ENCODE data around the gene MMP27.

The MMP27 gene

GRCh38 chr11:102678022-102678421 lies 27.5 kb downstream of the MMP27 start:
- no peak overlapping the region for H3K4me3 ChIP-seq (ENCODE audit: low read depth, low read length)
- no peak for TF ChIP-seq CTCF (IDR thresholded peaks at IDR 0.05; ENCODE audit: insufficient read depth, low read depth, low read length, missing control alignments)
- DNase-seq (ENCODE audit: low read depth), result no peak

- H3K4me3 ChIP-seq (ENCODE audit: low read depth, low read length), result no peak overlapping the region
- TF ChIP-seq CTCF (IDR thresholded peaks at IDR 0.05; ENCODE audit: insufficient read depth, low read depth, low read length, missing control alignments), result no peak
- DNase-seq (ENCODE audit: low read depth), result no peak
These were observed 29.5 kb downstream of the MMP27 start for GRCh38 chr11:102676084-102676483.

GRCh38 chr11:102669664-102670063 lies 35.9 kb downstream of the MMP27 start:
- no peak for TF ChIP-seq CTCF (IDR thresholded peaks at IDR 0.05; ENCODE audit: insufficient read depth, low read depth, low read length, missing control alignments)
- no peak overlapping the region for H3K4me3 ChIP-seq (ENCODE audit: low read depth, low read length)
- peak; percentile 6 for DNase-seq (ENCODE audit: low read depth)

GRCh38 chr11:102666331-102666957 lies 39.1 kb downstream of the MMP27 start:
- TF ChIP-seq CTCF (IDR thresholded peaks at IDR 0.05; ENCODE audit: insufficient read depth, low read depth, low read length, missing control alignments), result peak; percentile 80
- peak; percentile 44 for DNase-seq (ENCODE audit: low read depth)
- no peak overlapping the region for H3K4me3 ChIP-seq (ENCODE audit: low read depth, low read length)

- peak; percentile 26 for DNase-seq (ENCODE audit: low read depth)
These were observed 41.4 kb downstream of the MMP27 start for GRCh38 chr11:102664001-102664752.

GRCh38 chr11:102662607-102663006 lies 43.0 kb downstream of the MMP27 start:
- H3K4me3 ChIP-seq (ENCODE audit: low read depth, low read length), result no peak overlapping the region
- DNase-seq (ENCODE audit: low read depth), result no peak
- no peak for TF ChIP-seq CTCF (IDR thresholded peaks at IDR 0.05; ENCODE audit: insufficient read depth, low read depth, low read length, missing control alignments)

More at GRCh38 chr11:102664001-102664752, 41.4 kb downstream of the MMP27 start:
- TF ChIP-seq CTCF (IDR thresholded peaks at IDR 0.05; ENCODE audit: insufficient read depth, low read depth, low read length, missing control alignments), result peak; percentile 57
- H3K4me3 ChIP-seq (ENCODE audit: low read depth, low read length), result no peak overlapping the region

All from GM12865 (cell line).